ENCODE measurements around the gene DCD.
"Not testable (repeated sequence)": the region's sequence is repeated elsewhere in the genome, so short reads cannot be mapped to it uniquely, and the experiment has no call there.

Gene DCD

DNA sequence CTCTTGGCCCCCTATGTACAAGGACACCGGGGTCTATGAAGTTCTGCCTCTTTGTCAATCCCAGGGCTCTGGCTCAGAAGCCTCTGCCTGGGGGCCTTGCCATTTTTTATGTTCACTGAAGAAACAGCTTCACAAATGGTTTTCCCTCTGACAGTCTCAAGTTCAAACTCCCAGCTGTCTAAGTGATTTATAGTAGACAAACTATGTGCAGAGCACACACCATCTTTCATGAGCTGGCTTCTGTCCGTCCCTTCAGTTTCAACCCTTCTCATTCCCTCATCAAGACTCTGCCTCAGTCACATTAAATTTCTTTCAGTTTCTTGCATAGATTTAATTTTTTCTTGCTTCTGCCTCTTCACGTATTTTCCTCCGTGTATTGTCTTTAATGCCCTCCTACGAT, 2.7 kb upstream of the DCD start:
- no peak for DNase-seq

DNA sequence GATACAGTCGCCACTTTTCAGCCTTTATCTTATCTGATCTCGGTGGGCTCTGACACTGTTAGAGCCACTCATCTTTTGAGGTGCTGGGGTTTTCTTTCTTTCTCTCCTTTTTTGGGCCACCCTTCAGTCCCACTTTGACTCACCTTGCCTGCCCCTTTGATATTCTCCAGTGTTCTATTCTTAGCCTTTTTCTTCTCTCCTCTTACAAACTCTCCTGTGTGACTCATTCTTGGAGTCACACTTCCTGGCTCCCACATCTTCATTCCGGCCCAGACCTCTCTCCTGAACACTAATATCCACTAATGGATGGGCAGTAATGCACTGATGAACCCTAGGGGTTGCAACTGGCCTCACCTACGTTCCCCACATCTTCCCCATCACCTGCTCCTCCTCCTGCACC, 2.2 kb upstream of the DCD start:
- DNase-seq = no peak

DNA sequence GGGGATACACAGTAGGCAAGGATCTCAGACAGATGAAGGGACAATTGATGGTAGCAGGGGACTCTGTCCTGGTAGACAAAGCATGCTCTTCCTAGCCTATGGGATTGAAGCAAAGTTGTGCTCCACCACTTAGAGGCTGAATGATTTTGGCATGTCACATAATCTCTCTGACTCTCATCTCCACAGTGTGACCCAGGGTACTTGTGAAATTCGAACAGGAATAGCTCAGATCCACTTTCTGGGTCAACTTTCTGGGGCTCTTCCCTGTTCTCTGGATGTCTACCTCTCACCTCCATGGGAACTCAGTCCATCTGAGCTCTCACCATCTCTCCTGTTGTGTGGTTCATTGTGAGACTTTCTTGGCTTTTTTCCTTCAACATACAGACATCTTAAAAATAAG, 1.7 kb upstream of the DCD start:
- no peak for DNase-seq

DNA sequence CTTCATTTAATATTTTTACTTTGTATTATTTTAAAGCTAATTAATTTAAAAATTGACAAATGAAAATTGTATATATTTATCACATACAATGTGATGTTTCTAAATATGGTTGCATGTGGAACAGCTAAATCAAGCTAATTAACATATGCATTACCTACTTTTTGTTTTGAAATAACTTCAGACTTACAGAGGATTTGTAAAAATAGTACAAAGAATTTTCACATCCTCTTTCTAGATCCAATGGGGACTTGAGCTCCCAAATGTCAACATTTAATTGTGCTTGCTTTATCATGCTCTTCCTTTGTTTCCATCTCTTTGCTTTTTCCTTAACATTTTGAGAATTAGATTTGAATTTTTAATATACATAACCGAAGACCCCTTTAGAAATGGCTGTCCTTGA, 6.6 kb downstream of the DCD start:
- no peak for DNase-seq

DNA sequence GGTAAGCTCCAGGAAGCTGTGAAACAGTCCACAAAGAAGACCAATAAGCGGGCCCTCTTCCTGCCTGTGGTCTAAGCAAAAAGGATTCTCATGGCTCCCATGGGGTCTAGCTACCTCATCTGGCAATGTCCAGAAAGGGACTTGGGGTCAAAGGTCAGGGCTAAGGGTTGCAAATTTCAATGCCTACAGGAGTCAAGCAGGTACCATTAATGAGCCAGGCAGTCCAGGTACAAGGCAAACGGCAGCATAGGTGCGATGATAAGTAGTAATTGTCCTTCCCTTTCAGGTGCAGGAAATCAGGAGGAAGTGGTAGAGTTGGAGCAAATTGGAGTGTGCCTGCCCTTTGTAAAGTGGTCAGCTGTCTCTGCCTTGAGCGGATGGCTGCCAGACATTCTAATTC, 7.1 kb downstream of the DCD start:
- DNase-seq = no peak

DNA sequence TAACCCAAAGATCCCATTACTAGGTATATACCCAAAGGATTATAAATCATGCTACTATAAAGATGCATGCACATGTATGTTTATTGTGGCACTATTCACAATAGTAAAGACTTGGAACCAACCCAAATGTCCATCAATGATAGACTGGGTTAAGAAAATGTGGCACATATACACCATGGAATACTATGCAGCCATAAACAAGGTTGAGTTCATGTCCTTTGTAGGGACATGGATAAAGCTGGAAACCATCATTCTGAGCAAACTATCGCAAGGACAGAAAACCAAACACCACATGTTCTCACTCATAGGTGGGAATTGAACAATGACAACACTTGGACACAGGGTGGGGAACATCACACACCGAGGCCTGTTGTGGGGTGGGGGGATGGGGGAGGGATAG, 9.1 kb downstream of the DCD start:
- DNase-seq = not testable (repeated sequence)

DNA sequence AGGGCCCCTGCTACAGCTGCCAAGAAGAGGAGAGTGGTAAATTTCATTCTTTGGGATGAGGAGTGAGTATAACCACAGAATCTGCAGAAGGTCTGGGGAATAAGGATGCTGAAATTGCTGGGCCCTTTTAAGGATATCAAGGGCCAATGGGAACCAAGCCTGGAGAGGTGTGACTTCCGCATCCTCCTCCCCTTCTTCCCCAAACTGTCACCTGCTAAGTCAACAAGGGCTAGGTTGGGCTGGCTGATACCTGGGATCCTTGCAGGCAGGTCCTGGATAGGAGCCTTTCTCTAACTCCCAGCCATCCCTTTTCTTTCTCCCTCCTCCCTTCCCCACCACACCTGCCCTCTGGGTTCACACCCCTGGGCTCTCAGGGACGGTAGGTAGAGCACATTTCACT, 13.4 kb downstream of the DCD start, which contains the start of gene LACRT:
LACRT (minus strand) TSS at position 101 of the 400 bp plus-strand sequence; CDS start at position 47, 54 bp downstream.
- no peak for DNase-seq

DNA sequence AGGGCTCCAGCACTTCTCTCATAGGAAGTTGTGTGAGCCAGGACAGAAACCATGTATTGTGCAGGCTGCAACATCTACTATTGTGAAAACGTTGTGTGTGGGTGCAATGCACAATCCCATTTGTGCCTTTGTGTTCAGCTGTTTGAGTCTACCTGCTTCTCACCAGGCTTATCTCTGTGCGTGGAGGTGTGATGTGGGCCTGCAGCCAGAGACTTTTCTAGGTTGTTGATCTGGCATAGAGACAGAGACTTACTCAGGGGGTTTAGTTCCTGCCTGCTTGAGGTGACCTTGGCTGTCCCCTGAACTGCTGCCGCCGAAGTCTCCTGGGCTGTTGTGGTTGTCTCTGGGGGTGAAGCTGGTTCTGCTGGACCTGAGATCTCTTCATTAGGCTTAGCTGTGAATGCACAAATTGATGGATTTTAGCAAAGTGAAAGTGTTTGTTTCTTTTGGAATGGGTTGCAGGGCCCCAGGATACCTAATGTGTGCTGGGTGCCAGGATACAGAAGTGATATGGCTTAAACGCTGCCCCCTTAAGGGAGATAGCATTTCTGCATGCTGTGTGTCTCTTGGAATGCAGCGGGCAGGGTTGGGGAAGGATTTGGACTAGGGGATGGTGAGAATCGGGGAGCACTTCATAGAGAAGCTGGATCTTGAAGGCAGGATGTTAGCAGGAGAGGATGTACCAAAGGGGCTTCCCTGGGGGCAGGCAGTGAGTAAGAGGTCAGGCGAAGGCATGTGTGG, 16.0 kb downstream of the DCD start:
- no peak for DNase-seq

DNA sequence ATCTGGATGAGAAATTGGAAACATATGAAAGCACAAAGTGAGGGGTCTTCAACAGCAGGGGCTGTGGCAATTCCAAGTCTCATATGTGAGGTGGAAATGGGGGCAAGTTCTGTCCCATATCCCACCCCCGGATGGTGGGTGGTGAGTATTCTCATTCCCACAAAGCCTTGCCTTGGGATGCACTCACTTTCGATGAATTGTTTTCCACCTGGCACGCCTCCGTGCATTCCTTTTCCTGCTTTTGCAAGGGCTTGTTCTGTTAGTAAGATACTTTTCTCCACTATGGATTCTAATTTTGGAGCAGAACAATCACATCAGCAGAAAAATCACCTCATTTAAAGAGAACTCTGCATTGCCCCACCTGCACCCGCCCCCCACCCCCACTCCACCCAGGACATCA, 16.6 kb downstream of the DCD start:
- no peak for DNase-seq

DNA sequence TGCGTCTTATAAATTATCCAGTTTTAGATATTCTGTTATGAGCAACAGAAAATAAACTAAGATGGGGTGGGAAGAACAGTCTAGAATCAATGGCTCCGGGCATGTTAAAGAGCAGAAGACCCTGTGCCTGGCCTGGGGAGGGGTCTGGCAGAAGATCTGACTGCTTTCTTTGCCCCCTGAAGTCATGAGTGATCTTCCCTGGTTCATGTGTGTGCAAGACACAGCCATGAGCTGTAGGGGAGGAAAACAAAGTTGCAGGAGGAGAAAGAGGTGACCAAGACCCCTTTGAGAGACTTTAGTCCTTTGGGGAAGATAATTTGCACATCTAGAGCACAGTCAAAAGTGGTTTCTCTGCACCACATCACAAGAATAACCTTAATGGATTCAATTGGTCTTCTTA, 18.2 kb downstream of the DCD start:
- no peak for DNase-seq

DNA sequence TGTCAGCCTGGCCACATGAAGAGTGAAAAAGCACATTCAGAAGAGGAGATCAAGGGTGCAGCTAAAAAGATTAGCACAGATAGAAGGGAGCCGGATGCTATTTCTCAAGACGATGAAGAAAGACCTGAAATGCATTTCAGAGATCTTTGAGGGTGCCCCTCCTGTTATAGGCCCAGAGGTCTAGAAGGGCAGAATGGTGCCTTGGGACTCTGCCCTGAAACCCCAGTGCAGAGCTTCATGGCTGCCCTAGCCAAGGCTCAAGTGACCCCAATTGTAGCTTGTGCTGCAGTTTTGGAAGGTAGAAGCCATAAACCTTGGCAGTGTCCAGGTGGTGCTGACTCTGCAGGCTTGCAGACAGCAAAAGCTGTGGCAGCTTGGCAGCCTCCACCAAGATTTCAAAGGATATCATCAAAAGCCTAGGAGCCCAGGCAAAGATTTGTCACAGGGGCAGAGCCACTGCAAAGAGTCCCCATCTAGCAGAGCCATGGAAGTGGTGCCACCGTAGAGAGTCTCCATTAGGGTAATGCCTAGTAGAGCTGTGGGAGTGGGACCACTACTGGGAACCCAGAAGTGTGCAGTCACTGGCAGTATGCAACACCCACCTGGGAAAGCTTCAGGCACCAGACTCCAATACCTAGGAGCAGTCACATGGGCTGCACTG, 19.8 kb downstream of the DCD start:
- no peak for DNase-seq

DNA sequence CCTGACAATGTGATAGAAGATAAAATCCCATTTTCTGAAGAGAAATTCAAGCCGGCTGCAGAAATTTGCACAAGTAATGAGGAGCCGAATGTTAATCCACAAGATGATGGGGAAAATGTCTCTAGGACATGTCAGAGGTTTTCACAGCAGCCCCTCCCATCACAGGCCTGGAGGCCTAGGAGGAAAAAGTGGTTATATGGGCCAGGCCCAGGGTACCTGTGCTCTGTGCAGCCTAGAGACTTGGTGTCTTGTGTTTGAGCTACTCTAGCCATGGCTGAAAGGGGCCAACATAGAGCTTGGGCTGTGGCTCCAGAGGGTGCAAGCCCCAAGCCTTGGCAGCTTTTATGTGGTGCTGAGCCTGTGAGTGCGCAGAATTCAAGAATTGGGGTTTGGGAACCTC, 20.9 kb downstream of the DCD start:
- no peak for DNase-seq

DNA sequence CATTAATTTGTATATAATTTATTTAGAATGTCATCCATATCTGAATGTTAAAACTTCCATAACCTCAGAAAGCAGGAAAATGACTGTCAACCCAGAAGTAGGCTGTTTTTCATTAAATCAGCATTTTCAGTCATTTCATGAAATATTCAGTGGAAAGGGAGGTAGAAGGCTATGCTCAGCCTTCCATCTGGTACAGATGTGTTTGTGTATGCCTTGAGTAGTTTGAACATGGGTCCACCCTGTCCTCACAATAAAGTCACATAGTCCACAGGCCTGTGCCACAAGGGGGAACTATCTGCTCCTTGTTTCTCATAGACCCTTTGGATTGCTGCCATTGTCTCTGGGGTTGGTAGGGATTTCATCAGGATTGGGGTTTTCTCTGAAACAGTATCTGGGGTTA, 22.6 kb downstream of the DCD start:
- DNase-seq = no peak

DNA sequence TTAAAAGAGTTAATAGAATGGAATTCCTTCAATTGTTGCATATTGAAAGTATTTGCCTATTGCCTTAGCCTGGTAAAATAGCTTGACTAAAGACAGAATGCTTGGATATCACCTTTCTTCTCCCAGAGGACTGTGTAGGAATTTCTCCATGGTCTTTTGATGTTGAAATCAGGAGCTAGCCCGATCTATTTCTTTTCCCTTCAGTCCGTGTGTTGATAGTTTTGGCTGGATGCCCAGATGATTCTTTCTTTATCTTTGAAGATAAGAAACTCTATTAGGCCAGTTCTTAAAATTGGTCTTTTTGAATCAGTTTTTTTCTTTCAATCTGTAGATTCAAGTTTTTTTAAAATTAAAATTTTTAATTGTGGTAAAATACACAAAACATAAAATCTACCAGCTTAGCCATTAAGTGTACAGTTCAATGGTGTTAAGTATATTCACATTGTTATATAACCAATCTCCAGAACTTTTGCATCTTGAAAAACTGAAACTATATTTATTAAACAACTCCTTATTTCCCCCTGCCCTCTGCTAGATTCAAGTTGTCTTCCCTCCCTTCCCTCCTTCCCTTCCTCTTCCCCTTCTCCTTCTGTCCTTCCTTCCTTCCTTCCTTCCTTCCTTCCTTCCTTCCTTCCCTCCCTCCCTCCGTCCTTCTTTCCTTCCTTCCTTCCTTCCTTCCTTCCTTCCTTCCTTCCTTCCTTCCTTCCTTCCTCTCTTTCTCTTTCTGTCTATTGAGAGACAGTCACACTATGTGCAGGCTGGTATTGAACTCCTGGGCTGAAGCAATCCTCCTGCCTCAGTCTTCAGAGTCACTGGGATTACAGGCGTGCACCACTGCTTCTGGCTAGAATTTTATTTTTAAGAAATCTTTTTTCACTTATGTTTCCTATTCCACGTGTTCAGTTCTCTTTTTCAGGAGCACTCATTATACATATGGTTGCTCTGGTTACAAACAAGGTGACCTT, 23.6 kb downstream of the DCD start:
- DNase-seq = no peak

DNA sequence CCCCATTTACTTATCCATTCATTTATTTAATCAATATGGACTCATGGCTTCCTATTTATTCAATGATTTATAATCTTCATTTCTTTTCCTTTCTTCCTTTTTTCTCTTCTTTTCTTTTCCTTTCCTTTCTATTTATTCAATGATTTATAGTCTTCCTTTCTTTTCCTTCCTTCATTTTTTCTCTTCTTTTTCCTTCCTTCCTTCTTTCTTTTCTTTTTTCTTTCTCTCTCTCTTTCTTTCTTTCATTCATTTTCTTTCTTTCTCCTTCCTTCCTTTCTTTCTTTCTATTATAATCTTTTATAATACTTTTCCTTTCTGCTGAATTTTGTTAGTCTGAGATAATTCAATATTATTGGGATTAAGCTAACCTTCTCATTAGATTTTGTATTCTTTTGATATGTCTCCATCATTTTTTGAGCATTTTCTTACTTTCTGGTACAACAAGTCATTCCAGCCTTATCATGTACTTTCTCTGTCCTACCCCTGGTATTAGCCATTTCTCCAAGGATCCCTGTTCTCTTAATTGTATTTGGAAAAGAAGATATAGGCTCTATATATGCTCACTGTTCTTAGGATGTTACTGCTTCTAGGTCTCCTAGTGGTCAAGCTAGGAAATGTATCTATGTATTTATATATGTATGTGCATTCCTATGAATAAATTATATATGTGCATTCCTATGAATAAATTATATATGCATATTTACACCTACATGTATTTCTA, 25.5 kb downstream of the DCD start:
- no peak for DNase-seq

DNA sequence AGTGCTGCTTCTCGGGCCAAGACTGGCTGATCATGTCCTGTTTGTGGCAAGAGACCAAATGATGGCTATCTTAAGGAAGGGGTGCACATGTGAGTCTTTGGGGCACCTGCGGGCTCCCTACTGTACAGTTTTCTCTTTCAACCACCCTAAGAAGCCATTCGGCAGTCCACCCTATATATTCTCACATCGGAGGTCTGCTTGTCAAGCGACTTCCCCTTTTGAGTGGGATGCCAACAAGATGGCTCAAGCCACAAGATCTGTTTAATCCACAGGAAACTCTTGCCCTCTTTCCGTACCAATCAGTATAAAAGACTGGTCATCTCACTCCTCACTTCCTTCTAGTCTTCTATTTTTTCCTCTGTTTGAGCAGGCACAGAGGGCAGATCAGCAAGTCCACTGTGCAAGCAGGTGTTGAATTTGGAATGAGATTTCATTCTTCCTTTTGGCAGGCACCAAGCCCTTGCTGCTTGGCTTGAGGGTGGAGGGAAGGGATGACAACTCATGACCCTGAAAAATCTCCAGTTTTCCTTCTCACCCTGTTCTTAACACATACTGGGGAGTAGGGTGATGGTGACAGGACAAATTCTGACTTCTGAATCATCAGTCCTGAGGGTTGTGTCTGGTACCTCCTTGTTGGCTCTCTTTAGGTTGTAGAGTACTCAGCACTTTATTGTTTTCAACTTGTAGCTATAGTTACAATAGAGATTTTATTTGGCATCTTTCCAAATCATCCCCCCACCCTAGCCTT, 31.1 kb downstream of the DCD start:
- DNase-seq = no peak

DNA sequence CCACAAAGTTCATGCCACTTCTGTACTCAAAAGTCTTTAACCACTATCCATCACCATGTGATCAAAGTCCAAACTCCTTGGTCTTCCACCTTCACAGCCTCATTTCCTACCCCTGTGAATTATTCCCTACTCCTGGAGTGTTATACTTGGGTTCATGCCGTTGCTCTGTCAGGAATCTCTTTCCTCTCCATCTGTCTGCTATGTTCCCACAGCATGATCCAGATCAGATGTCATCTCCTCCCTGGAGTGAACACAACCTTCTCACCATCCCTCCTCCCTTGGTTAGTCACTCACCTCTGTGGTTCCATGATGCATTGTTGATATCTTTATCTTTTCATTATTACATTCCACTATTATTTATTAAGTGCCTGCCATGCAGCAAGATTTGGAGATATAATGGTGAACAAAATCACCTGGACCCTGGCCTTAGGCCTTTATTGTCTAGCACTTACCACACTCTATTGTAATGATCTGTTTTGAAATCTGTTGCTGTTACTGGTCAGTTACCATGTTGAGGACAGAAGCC, 35.9 kb downstream of the DCD start:
- no peak for DNase-seq

DNA sequence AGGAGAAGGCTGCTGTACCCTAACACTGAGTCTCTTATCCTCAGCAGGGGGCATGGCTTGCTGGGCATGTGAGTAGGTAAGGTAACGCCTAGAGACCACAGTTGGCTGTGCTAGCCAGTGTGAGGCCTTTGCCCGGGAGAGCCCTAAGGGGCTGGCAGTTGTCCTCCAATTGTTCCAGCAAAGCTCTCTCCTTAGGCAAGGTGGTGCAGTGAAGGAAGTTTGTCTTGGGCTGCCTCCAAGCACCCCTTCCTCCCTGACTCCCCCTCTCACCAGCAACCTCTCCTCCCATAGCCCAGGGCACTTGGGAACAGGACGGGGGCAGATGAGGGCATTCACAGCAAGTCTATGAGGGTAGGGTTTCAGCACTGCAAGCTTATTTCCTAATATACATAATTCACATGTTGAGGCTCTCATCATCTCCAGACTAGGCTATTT, 36.4 kb downstream of the DCD start:
- DNase-seq = no peak

DNA sequence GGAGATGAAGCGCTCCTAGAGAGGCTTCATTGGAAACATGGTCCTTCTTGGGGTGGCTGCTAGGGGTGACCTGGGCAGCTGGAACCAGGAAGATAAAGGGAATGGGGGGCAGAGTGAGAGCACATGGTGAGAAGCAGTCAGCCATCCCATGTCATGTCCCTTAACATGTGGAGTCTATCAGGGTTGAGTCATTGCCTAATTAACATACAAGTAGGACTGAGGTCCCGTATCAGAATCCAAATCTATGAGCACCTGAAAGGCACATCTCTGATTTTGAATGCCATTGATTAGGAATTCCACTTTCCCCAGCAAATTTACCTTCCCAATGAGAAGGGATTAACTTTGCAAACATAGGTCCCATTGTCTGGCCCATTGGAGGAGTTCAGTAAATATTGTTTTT, 39.4 kb downstream of the DCD start:
- DNase-seq = no peak

DNA sequence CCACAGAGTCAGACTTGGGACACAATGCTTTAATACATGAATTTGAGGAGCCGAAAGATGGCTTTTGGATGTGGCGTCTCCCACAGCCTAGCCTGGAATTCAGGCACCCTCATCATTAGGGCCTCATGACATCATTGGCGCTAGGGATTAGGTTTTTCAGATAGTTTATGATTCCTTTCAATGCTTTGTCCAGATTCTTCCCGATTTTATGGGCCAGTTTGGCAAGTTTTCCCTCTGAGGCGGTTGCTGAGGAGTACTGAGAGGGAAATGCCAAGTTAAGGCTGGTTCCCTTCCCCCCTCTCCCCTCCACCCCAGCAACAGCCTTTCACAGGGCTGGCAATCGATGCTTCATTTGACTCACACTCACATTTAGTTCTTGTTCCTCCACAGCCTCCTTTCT, 40.0 kb downstream of the DCD start:
- DNase-seq = no peak

DNA sequence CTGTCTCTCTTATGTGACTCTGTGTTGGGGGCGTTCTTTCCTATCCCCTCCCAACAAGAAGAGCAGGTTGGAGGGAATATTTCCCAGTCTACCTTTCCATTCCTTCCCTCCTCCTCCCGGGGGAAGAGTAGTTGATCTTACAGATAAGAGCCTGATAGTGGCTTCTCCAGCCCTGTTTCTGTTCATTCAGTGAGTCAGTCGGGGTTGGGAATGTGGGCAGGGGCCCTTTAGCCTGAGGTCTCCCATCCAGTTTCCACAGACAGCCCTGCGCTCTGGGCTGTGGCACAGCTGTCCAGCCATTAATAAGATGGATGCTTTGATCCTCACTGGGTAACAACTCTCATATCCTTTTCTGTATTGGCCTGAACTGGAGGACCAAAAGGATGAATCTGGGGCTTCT, 41.6 kb downstream of the DCD start:
- DNase-seq = no peak
